ENCODE data around the gene WDFY4. TPM values are rescaled to one million over a fixed set of nuclear protein-coding genes. Genes with fewer than 3 reads are reported as not detected.

Gene WDFY4
- total RNA-seq, 6 donors from 2014 or later, result 10.1 to 48.9 (median 32.1) TPM

DNA sequence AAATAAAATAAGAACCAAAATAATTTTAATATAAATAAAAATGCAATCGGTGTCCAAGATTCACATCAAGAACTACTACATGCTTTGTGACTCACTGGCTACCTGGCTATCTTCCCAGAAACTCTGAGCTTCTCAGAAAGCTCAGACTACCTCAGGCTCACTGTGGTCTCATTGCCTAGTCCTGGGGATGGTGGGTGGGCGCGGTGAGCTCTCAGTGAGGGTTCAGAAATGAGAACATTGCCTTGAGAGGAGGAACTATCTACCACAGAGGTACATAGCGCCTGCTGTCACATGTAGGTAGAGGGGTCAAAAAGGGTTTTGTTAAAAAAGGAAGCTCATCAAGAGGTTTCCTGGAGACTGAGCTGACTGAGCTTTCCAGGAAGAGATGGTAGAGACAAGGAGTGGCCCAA lies 108.0 kb downstream of the WDFY4 start:
- WGBS, 2 donors, result 56 to 60% methylated on average over 4 of the region's 4 CpGs
- Histone ChIP-seq H3K4me1 (peaks cover 0 to 18% (median 13%) of the 10 kb centered on the region in 4 donors), H3K4me3 (no peak overlapping the region), H3K27me3 (no peaks in the 10 kb centered on the region), H3K27ac (no peak overlapping the region), H3K36me3 (no peaks in the 10 kb centered on the region), H3K9me3 (no peaks in the 10 kb centered on the region)
- no peak for TF ChIP-seq POLR2AphosphoS5 (IDR thresholded peaks at IDR 0.05)
- TF ChIP-seq CTCF (IDR thresholded peaks at IDR 0.05), result no peak
- TF ChIP-seq EP300 (IDR thresholded peaks at IDR 0.05), result no peak
- TF ChIP-seq POLR2A (IDR thresholded peaks at IDR 0.05), result no peak
- DNase-seq (no peak), ATAC-seq (ENCODE audit: low FRiP score in 2 of 2) (peak in 1 of 2 donors; percentile 78)

DNA sequence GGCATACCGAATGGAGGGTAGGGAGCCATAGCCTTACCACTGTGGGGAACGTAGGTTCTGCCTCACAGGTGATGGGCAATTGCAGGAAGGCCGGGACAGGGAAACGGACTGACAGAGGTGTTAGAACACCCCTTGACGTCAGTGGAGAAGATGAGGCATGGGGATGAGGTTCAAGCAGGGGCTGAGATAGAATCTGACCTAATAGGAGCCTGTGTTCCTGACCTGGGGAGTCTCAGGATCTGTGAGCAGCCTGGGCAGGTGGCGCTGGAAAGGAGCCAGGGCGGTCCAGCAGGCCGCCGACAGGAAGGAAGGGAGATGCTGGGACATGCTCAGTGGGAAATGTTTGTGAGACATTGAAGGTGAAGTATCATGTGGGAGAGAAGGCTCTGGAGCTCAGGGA lies 109.4 kb downstream of the WDFY4 start:
- no peak for DNase-seq
- TF ChIP-seq POLR2AphosphoS5 (IDR thresholded peaks at IDR 0.05) (no peak), EP300 (IDR thresholded peaks at IDR 0.05) (no peak), POLR2A (IDR thresholded peaks at IDR 0.05) (no peak), CTCF (IDR thresholded peaks at IDR 0.05) (no peak)
- Histone ChIP-seq H3K27me3 (no peaks in the 10 kb centered on the region), H3K36me3 (no peaks in the 10 kb centered on the region), H3K9me3 (no peaks in the 10 kb centered on the region), H3K4me3 (no peak overlapping the region), H3K4me1 (peaks cover 0 to 18% (median 15%) of the 10 kb centered on the region in 4 donors), H3K27ac (no peak overlapping the region)
- WGBS, 2 donors, result 81 to 86% methylated on average over 9 of the region's 9 CpGs
- ATAC-seq (ENCODE audit: low FRiP score in 2 of 2), result no peak

DNA sequence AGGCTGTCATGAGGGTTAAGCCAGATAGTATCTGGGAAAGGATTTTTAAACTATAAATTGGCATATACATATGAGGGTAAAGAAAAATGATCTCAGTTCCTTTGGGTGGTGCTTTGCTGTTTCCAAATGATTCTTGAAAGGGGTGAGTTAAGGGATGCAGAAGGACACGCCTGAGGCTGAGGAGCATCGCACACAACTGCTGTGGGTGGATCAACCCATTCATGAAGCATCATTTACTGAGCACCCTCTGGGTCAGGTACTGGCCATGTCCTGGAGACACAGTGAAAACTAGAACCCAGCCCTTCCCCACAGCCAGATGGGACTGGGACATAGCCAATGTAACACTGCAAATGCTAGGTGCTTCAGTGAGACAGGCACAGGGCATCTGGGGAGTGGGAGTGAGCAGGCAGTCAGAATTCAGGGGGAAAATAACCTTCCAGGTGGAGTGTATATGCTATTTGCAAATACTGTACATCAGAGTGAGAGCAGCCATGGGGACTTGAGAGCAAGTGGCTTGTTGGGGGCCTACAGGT lies 112.1 kb downstream of the WDFY4 start:
- H3K4me3 ChIP-seq, result no peak overlapping the region
- H3K36me3 ChIP-seq, result no peaks in the 10 kb centered on the region
- no peak overlapping the region for H3K27ac ChIP-seq
- ATAC-seq (ENCODE audit: low FRiP score in 2 of 2) (no peak), DNase-seq (no peak)
- no peaks in the 10 kb centered on the region for H3K9me3 ChIP-seq
- no peaks in the 10 kb centered on the region for H3K27me3 ChIP-seq
- peaks cover 4 to 22% (median 13%) of the 10 kb centered on the region in 4 donors for H3K4me1 ChIP-seq
- TF ChIP-seq POLR2AphosphoS5 (IDR thresholded peaks at IDR 0.05) (no peak), EP300 (IDR thresholded peaks at IDR 0.05) (no peak), CTCF (IDR thresholded peaks at IDR 0.05) (no peak), POLR2A (IDR thresholded peaks at IDR 0.05) (no peak)
- 98 to 100% methylated on average over 2 of the region's 2 CpGs for WGBS, 2 donors

GRCh38 chr10:48797830-48798229 lies 113.2 kb downstream of the WDFY4 start:
- ATAC-seq (ENCODE audit: low FRiP score in 2 of 2) (no peak), DNase-seq (no peak)
- Histone ChIP-seq H3K9me3 (no peaks in the 10 kb centered on the region), H3K27ac (no peak overlapping the region), H3K4me3 (no peak overlapping the region), H3K27me3 (no peaks in the 10 kb centered on the region), H3K36me3 (no peaks in the 10 kb centered on the region), H3K4me1 (peaks cover 4 to 11% (median 5%) of the 10 kb centered on the region in 4 donors)
- TF ChIP-seq EP300 (IDR thresholded peaks at IDR 0.05) (peak in 1 of 4 donors; percentile 58), POLR2A (IDR thresholded peaks at IDR 0.05) (no peak), CTCF (IDR thresholded peaks at IDR 0.05) (no peak)
- 83 to 88% methylated on average over 4 of the region's 4 CpGs for WGBS, 2 donors
